Activated CD8-positive, alpha-beta memory T cell treated with anti-CD3 and anti-CD28 coated beads, Interleukin-2, amount 50 U/mL, for 24 hours (primary cell): ENCODE results near the gene TSPAN10.
"Not testable (repeated sequence)": the region's sequence is repeated elsewhere in the genome, so short reads cannot be mapped to it uniquely, and the experiment has no call there.

Experiments
- DNase-seq: peaks from one replicate; pipeline ENCODE4 v3.0.0-alpha.2; 2020; ENCODE audit errors: extremely low read depth

TSPAN10 gene

DNA sequence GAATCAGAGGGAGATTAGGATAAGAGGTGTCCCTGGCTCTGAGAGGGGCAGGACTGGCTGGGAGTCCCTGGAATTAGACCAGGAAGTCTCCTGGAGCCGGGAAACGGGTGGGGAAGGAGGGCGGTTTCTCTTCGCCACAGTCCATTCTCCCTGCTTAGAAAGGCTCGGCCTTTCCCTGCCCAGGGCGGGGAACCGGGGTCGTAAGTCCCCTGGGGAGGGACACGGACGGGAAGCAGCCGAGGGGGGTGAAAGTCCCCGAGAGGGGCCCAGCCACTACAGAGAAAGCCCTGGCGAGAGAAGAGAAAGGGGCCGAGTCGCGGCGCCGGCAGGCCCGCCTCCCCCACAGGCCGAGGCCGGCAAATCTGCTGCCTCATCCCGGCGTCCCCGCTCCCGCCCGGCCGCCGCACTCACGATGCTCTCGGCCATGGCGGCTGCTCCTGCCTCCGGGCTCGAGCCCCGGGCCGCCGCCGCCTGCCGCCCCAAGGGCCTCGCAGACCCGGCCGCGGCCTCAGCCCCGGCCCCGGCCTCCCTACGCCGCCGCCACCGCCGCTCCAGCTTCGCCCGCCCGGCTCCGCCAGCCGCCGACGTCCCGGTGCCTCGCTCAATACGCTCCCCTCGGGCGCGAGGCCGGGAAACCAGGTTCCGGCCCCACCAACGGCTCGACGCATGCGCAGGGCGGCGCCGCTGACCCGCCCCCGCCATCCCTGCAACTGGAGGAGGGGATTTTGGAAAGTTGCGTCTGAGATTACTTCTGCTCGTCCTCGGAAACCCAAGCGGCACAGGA is at the start of gene TSPAN10, which contains the start of gene NPLOC4:
Gene TSPAN10, plus strand, starts transcription at position 692 of the 784 bp plus-strand sequence. CDS start 5,217 bp downstream, outside the sequence.
Gene NPLOC4, minus strand, starts transcription at position 608 of the 784 bp plus-strand sequence. Its CDS starts 182 bp downstream, at position 426.
- peak; percentile 62 for DNase-seq

DNA sequence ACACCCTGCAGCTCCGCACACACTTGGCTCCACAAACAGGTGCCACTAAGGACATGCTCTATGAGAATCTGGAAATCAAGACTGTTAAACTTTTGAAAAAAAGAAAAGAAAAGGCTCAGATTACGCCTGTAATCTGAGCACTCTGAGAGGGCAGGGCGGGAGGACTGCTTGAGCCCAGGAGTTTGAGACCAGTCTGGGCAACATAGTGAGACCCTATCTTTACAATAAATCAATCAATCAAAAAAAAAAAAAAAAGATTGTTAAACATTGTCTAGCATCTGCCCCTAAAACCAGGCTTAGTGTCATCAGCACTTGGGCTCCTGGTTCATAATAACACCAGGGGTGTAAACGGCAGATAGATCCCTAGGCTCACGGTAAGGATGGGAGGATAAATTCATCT is 47.4 kb upstream of the TSPAN10 start:
- DNase-seq = no peak

DNA sequence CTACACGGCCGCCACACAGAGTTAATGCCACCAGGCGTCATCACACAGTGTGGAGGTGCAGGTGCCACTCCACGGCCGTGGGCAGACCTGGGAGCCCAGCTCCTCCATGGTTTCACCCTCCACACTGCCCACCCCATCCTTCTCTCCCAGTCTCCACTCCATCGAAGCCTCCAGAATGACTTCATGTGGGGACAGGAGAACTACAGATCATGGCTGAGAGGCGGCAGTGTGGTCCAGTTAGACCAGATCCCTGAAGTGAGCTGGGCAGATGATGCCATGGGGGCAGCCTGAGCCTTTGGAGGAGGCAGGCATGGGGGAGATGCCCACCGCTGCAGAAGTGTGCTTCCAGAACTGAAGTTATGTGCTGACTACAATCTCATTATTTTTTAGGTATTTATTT is 46.9 kb upstream of the TSPAN10 start:
- DNase-seq = no peak

DNA sequence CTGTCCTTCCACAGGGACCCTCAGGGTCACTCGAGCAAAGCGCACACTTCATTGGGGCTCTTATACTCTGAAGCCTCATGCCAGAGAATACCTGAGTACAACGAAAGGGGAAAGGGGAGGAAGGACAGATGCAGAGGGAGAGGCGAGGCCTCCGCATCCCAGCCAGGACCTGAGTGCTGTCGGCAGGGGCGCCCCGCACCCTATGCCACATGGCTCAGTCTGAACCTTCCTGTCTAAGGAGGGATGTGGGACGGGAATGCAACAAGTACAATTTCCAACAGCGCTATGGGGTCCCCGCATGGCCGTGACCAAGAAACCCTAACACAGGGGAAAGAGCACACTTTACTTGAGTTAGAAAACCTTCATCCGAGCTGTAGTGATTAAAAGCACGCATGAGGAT is 45.0 kb upstream of the TSPAN10 start:
- no peak for DNase-seq

DNA sequence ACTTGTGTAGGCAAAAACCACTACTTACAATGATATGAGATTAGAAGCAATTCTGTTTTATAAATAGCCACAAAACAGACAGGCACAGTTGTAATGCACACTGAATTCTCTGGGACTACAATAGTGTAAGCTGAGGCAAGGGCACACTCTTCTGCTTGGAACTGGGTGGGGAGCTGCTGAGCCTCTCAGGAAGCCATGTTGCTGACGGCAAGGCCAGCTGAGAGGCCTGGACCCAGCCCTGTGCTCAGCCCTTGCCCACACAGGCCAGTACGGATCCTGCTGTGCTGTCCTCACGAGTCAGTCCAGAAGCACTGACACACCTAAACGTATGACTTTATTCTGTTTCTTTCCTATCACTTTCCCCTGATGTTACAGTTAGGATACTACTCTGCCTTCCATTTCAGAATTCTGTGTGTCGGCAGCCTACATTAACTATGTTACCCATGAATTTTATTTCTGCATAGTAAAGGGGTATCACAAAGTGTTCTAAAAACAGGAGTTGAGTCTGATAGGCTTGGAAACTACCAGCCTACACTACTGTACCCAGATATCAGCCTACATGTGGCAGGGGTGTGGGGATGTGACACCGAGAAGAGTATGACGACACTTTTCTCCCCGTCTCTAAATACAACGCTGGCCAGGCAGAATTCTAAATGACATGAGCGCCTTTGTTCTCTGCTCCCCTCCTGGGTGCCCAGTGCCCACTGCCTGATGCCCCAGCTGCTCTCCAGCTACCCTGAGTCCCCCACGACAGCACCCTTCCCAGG is 43.7 kb upstream of the TSPAN10 start:
- no peak for DNase-seq

DNA sequence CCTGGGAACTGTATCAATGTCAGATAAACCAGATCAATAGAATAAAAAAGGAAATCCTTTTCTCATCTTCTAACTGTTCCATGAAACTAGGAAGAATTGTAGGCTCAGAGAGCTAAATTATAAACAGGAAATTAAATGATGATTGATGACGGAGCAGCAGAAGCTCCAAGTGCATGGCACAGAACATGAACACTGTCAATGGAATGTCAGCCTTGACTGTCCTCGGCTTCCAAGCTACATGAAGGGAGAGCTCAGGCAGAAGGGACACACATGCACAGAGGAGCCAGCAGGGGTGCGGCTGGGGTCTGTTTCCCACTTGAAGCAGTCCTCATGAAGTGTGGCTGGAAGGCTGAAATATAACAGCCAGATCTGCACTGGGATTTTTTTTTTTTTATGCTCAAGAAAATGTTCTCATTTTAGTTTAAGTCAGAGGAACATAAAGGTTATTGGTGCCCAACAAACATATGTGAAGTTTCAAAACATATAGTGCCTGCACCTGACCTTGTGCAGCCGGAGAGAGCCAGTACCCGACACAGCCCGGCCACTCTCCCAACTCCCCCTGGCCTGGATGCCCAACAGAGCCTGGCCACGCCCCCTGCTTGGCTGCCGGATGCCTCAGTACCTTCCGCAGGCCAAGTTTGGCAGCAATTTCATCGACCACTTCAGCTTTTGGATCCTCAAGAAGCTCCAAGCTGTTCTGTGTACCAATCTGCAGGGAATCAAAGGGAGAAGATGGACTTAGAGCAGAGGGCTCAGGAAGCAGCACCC is 37.1 kb upstream of the TSPAN10 start:
- no peak for DNase-seq

DNA sequence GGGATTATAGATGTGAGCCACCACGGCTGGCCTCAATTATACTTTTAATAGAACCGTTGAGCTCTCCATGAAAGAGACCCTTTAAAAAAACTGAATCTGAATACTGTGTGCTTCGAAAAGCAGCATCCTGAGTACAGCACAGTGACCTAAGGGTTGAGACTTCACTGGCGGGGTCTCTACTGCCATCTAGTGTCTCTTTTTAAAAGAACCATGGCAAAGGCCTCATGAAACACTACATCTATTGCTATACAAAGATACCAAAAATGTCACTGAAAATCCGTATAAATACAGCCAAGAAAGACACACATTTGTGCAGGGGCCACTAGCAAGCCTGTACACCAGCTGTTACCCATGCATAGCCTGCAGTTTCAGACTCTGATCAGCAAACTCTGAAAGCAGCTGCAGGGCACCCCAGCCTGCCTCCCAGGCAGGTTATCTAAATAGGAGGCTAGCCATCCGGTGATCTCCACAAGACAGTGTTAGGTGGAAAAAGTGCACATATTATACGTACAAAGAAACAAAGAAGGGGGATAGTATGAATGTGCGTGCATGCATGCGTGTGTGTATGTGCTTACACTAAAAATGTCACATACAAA is 35.4 kb upstream of the TSPAN10 start:
- DNase-seq = no peak

DNA sequence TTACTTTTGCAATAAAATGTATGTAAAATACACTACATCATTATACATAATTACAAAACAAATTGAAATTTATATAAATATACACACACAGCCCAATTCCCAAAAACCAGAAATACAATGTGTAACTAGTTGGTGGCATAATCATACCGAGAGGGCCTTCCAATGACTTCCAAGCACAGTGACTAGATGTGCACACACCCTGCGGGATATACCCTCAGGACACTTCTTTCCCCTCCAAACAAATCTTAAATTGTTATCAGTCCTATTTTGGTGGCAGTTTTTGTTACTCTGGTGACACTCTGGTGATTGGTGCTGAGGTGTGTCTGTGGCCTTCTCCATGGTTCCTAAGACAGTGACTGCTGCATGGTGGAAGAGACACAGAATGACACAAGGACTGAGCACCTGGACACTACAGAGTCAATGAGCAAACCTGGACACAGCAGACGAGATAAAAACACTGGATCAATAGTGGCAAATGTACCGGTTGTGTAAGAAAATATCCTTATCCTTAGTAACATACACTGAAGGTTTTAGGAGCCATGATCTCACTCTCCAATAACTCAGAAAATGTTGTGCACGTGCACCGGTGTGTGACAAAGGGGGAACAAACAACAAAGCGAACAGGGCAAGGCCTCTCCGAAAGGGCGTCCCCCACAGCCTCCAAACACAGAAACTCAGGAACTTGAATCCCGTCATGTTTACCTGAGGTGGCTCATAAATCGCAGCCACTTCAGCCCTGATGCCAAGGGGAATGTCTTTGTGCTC is 33.0 kb upstream of the TSPAN10 start:
- DNase-seq = no peak

DNA sequence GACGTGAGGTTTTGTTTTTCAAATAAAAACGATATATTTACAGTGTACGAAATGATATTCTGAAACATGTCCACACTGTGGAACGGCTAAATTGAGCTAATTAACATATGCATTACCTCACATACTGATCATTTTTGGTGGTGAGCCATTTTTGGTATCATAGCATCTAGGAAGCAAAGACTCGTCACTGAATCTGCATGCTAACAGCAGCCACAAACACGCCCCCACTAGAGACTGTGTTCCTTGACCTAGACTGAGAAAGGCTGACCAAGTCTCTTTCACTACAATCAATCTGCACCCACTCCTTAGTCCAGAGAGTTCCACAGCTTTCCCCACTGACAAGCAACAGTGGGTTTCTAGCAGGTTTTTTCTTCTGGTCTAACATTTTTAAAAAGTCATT is 29.6 kb upstream of the TSPAN10 start:
- DNase-seq = no peak

DNA sequence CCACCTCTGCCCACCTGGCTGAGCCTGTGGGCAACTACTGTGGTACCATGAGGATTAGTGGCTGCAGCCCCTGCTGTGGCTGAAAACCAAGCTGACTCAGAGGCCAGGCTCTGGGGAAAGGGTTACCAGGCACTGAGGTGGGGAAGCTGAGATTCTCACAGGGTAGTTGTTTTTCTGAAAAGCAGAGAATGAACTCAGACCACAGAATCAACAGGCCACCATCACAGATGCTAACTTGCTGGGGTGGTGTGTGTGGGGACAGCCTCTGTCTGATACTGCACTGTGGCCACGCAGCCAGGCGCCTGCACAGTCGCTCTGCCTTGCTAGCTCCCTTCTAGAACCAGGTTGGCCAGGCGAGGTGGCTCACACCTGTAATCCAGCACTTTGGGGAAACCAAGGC is 28.9 kb upstream of the TSPAN10 start:
- no peak for DNase-seq

DNA sequence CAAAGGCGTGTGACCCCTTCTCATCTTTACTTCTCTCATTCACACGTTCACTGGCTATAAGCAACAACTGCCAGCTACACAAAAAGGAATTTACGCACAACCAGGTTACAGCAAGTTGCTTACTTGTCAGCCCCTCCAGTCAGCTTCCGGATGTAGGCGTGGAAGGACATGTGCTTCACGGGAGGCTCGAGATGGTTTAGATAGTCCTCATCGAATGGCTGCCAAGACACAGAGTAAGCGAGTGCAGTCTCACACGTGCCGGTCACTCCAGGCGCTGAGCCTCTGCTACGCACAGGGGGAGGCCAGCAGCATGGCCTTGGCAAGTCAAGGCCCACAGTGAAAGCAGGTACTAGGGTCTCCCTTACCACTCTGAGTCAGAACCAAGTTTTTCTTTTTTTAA is 28.4 kb upstream of the TSPAN10 start:
- no peak for DNase-seq

DNA sequence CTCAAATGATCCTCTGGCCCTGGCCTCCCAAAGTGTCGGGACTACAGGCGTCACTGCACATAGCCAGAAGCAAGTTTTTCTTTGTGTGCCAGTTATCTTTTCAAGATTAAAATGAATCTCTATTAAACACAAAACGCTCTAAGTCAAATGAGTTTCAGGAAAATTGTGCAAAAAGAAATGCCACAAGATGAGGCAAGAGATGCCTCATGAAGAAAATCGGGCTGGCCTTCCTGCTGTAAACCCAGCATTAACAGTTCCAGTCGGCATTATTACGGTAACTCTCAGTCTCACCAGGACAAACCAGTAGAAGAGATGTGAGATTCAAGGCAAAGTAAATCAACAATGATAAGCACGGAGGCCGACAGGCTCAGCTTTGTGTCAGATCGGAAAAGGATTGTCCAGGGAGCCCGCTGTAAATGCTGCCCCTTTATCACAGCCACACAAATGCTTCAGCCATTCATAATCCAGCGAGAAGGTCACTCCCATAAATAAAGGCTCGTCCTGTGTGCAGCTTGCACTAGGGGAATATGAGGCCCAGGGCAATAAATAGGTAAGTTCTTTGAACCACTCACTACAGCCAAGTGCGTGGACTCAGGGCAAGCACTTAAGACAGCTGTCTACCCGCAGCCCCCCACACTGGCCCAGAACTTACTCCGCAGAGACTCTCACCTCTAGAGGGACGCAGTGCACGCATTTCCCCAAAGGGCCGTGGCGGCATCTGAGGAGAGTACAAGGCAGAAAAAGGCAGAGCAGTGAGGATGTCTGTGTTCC is 27.3 kb upstream of the TSPAN10 start:
- DNase-seq = no peak

DNA sequence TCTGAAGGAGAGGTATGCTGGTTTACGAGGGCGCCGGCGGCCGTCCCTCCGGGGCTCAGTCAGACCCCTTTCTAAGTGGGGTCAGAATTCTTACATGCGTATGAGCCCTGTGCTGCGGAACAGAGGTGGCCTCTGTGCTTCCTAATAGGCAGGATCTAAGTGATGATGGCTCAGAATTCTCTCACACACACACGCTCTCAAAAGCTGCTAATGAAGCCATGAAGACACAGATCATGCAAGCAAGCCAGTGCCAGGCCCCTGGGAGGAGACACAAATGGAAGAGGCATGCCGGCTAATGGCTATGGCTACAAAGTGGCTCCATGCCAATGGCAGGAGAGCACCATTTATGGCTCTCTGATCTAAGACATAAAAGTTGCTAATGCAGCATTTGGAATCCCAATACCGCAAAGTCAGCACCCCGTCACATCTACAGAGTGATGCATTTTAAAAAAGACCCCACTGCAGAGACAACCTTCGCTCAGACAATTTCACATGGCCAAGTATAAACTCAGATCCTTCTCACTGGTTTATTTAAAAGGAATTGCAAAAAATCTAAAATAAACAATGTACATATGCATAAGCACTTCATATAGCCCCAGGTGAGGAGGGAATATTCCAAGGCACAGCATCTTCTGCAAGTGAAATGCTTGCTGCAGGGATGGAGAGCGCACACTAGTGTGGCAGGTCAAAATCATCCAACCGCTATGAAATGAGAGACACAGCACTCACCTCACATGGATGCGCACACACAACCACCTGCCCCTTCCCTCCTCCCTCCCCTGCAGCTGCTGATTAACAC is 24.6 kb upstream of the TSPAN10 start:
- no peak for DNase-seq

DNA sequence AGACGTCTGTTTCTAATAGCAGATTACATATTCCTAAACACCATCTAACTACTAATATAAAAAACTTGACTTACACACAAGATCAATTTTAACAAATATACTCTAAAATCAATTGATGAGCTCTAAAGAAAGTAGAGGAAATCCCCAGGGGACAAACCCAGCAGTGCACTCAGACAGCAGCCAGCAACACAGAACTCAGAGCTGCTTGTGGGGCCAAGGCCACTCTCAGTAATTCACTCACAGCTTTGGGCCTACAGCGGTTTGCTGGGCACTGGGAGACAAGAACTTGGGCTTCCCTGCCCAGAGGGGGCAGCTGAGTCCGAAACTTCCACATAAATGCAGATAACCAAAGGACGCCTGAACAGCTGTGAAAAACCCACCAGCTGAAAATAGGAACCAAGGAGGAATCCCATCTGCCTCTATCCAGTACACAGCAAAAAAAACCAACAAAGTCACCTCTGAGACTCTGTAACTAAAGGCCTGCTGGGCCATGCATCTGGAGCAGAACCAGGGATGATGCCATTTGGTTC is 21.5 kb upstream of the TSPAN10 start:
- DNase-seq = no peak

DNA sequence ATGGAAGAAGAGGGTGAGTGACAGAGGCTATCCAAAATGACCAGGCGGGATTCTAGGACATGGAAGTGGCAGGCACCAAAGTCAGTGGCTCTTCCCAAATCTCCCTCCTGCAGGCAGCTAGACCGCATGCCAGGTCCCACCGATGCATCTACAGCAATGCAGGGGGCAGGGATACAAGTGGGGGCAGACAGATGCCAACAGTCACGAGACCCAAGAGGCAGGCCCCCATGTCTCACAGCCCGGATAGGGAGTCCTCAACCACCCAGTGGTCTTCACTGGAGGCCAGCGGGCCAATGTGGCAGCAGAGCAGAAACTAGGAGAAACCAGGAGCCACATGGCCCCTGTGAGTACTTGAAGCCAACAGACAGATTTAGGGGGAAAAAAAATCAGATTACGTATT is 20.1 kb upstream of the TSPAN10 start:
- DNase-seq = no peak

DNA sequence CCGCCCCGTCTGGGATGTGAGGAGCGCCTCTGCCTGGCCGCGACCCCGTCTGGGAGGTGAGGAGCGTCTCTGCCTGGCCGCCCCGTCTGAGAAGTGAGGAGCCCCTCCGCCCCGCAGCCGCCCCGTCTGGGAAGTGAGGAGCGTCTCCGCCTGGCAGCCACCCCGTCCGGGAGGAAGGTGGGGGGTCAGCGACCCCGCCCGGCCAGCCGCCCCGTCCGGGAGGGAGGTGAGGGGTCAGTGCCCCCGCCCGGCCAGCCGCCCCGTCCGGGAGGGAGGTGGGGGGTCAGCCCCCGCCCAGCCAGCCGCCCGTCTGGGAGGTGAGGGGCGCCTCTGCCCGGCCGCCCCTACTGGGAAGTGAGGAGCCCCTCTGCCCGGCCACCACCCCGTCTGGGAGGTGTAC is 18.7 kb upstream of the TSPAN10 start:
- DNase-seq = not testable (repeated sequence)

DNA sequence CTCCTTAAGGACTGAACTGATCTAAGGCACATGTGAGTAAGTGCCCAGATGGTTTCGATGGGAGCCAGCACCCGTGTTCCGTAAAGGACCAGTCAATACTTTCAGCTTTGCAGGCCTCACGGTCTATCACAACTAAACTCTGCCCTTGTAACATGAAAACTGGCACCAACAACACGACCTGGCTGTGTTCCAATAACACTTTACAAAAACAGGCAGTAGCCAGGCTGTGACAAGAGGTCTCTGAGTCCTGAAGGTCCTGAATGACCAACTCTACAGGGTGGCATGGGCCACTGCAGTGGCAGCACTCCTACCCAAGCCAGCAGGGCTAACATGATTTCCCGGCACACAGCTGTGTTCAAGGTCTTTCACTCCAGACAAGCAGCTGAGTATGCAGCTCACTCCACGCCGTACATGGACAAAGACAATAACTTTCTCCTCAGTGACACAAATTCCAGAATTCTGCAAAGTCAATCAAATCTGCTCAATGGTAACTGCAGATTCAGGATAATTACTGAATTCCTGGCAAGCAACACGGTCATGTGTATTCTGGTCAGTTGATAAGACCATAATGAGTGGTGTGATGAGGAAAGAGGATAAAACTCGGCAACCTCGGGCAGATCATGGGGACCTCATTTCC is 15.4 kb upstream of the TSPAN10 start:
- DNase-seq = no peak

DNA sequence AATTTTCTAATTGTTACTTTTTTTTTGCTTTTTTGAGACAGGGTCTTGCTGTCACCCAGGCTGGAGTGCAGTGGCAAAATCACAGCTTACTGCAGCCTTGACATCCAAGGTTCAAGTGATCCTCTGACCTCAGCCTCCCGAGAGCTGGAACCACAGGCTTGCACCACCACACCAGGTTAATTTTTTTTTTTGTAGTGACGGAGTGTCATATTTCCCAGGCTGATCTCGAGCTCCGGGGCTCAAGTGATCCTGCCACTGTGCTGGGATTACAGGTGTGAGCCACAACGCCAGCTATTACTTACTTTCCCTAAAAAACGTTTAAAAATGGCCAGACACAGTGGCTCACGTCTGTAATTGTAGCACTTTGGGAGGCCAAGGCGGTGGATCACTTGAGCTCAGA is 6.7 kb upstream of the TSPAN10 start:
- no peak for DNase-seq

DNA sequence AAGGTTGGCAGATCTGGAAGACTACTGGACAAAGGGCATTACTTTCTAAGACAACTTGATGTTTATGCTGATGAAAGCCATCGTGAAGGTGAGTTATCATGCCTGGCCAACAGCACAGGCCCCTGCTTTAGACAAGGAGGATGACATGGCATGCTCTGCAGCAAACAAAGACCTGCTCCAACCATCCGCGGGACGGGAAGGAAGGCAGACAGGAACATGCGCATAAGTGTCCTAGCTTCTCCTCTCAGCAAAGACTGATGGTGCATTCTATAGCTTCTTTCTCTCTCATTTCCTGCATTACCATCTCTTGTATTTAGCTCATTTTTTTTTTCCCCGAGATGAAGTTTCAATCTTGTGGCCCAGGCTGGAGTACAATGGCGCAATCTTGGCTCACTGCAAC is 5.5 kb upstream of the TSPAN10 start:
- DNase-seq = no peak
